ENCODE results near the gene METRNL.
A peak's percentile ranks its signal among the peaks of the same experiment; 100 is the strongest.

Gene METRNL

DNA sequence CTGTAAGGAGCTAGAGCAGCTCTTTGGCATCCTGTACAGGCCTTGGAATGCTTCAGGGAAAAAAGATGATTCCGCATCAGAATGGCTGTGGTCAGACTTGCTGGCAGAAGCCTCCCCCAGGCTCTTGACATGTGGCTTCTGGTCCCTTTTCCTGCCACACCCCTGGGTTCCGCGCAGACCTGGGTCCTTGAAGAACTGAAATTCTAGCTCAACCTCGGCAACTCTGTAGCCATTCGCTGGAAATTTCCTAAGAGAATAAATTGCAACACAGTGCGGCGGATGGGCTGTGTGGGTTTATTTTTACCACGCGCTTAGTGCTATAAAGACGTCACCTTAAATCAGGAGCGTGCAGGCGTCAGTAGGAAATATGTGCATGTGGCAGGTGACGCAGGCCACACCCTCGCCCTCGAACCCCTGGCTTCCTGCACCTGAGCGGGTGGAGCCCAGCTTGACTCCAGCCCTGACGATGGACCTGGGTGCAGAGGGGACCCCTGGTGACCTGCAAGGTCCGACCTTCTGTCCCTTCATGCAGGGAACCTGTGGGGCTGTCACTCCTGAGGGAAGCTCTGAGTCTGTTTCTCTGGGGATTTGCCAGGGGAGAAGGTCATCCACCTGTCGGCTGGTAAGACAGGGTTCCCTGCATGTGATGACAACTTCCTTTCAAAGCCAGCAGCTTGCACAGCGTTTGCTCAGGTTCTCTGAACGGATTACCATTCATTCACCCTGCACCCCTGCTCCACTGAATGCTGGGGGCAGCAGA is 46.3 kb downstream of the METRNL start:
- DNase-seq = peak; percentile 57

DNA sequence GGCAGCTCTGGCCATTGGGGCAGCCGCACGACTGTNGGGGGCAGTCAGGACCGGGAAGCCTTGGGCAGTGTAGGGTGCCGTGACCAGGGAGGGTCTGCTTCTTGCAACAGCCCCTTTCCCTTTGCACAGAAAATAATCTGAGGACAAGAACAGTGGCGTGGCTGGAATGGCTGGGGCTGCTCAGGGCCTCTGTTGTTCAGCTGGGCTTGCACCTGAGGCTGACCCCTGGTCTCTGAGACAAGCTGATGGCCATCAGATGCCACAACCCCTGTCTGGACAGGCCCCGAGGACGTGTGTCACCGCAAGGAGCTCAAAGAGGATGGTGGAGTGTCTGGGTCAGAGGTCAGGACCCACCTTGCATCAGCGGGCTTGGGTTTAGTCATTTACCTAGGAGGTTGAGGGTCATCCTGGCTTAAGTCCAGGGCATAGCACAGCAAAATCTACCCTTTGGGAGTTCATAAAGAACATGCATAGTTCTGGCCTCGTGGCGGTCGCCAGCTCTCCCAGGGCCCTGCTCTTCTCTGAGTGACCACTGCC is 46.9 kb downstream of the METRNL start:
- DNase-seq = peak; percentile 49

DNA sequence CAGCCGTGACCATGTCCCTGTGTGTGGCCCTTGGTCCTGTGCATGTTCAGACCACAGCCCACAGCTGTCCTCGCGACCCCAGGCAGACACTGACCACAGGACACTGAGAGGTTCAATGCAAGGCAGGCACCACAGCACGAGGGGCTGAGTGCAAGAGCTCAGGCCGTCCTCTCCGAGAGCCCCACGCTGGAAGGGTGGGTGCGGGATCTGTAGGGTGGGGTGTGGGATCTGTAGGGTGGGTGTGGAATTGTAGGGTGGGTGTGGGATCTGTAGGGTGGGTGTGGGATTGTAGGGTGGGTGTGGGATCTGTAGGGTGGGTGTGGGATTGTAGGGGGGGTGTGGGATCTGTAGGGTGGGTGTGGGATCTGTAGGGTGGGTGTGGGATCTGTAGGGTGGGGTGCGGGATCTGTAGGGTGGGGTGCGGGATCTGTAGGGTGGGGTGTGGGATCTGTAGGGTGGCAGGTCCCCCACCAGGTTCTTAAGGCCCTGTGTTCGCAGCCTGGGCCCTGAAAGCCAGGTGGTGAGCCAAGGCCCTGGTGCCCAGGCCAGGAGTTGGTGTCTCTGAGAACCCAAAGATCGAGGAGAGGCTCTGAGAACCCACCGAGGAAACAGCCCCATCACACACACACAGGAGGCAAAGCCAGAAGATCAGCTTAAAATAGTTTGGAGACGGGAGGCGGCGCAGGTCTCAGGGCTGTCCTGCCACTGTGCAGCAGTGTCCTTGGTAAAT is 48.2 kb downstream of the METRNL start:
- DNase-seq = peak; percentile 54

- no peak for DNase-seq
These were observed 49.2 kb downstream of the METRNL start for GRCh38 chr17:83128306-83129240.

DNA sequence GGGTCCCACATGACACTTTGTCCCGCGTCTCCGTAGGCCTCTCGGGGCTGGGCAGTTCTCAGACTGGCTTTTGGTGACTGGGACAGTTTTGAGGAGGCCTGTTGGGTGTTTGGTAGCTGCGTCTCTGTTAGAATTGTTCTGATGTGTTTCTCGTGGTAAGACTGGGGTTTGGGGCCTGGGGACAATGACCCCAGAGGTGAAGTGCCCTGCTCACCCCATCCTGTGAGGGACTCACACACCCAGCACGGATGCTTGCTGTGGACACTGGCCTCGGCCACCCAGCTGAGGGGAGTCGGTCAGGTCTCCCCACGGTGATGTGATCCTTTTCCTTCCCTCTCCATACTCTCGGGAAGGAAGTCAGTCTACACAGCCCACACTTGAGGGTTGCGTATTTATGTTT is 50.3 kb downstream of the METRNL start:
- DNase-seq = no peak

GRCh38 chr17:83131401-83132011 is 52.1 kb downstream of the METRNL start:
- no peak for DNase-seq

- peak; percentile 48 for DNase-seq
These were observed 53.1 kb downstream of the METRNL start for GRCh38 chr17:83132251-83133081.

GRCh38 chr17:83133302-83134121 is 54.1 kb downstream of the METRNL start:
- peak; percentile 27 for DNase-seq

DNA sequence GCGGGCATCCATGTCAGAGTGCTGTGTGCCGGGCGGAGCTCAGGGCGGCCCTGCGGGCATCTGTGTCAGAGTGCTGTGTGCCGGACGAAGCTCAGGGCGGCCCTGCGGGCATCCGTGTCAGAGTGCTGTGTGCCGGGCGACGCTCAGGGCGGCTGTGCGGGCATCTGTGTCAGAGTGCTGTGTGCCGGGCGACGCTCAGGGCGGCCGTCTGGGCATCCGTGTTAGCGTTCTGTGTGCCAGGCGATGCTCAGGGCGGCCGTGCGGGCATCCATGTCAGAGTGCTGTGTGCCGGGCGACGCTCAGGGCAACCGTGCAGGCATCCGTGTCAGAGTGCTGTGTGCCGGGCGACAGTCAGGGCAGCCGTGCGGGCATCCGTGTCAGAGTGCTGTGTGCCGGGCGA is 55.0 kb downstream of the METRNL start:
- peak; percentile 8 for DNase-seq

DNA sequence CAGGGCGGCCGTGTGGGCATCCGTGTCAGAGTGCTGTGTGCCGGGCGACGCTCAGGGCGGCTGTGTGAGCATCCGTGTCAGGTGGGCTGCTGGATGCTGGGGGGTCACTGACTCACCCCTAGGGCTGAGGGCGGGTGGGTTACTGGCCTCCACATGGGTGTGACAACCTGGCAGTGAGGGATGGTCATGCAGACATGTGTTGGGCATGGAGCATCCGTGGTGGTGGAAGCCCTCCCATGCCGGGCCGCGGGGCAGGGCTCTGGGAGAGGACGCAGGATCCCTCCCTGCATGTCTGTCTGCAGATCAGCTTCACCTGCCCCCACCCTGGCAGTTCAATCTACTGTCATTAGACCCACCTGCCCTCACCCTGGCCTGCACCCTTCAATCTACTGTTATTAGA is 56.3 kb downstream of the METRNL start:
- DNase-seq = peak; percentile 50

- DNase-seq = peak; percentile 19
These were observed 56.7 kb downstream of the METRNL start for GRCh38 chr17:83136156-83136555.

- DNase-seq = peak; percentile 56
These were observed 57.5 kb downstream of the METRNL start for GRCh38 chr17:83136931-83137330.

DNA sequence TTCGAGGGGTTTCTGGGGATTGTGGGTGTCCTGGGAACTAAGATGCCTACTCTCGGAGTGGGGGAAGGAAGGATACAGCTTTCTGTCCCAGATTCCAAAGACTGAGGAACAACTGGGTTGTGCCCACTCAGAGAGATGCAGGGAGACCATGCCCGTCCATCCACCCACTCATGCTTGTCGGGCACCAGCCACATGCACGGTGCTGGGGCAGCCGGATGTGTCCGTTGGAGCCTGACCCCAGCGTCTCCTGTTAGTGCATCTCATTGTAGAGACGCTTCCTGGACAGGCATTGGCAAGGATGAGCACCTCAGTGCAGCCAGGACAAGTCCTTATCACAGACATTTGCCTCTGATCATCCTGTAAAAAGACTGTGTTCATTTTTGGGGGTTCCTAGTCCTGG is 58.1 kb downstream of the METRNL start:
- peak; percentile 28 for DNase-seq

GRCh38 chr17:83138820-83139219 is 59.4 kb downstream of the METRNL start:
- DNase-seq = peak; percentile 12

DNA sequence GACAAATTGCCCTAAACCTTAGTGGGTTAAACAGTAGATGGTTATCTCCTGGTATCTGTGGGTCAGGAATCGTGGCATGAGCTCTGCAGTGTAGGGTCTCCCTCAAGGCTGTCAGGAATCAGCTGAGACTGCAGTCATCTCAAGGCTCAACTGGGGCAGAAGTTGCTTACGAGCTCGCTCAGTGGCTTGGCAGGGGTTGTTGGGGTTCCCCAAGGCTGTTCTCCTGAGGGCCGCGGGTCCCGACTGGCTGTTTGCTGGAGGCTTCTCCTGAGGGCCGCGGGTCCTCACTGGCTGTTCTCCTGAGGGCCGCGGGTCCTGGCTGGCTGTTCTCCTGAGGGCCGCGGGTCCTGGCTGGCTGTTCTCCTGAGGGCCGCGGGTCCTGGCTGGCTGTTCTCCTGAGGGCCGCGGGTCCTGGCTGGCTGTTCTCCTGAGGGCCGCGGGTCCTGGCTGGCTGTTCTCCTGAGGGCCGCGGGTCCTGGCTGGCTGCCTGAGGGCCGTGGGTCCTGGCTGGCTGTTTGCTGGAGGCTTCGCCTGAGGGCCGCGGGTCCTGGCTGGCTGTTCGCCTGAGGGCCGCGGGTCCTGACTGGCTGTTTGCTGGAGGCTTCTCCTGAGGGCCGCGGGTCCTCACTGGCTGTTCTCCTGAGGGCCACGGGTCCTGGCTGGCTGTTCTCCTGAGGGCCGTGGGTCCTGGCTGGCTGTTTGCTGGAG is 60.3 kb downstream of the METRNL start:
- peak; percentile 48 for DNase-seq

GRCh38 chr17:83140249-83140566 is 60.8 kb downstream of the METRNL start:
- peak; percentile 38 for DNase-seq

GRCh38 chr17:83142619-83143018 is 63.2 kb downstream of the METRNL start:
- no peak for DNase-seq

GRCh38 chr17:83143817-83144231 is 64.4 kb downstream of the METRNL start:
- DNase-seq = peak; percentile 49
